ENCODE data around the gene PLXNA1. TPM values are rescaled to one million over a fixed set of nuclear protein-coding genes. Genes with fewer than 3 reads are reported as not detected.

Gene PLXNA1
- total RNA-seq, 2 experiments from 2014 or later, result 4.6 to 15.0 TPM

DNA sequence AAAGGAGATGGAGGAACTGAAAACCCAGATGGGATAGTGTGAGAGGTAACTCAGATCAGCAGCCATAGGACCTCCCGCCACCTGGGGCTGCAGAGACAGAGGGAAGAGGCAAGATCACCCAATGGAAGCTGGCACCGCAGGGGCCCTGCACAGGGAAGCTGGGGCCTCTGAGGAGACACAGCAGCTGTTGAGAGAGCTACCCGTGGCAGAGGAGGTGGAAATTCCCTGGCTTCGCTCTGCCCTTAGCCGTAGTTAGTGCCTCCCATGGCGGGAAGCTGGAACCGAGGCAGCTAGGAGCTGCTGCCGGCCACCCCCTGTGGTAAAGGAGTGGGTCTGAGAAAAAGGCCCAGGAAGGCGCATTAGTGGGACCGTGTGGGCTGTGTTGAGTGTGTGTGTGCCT is 18.0 kb upstream of the PLXNA1 start:
- CTCF ChIA-PET, result no interaction called here
- Mint-ChIP-seq H3K4me3 (no peak overlapping the region), H3K9me3 (ENCODE audit: low read depth) (no peaks in the 10 kb centered on the region), H3K27ac (no peak overlapping the region), H3K36me3 (no peaks in the 10 kb centered on the region), H3K4me1 (peaks cover 3% of the 10 kb centered on the region), H3K27me3 (peaks cover 9% of the 10 kb centered on the region)
- ATAC-seq (no peak), DNase-seq (no peak)

DNA sequence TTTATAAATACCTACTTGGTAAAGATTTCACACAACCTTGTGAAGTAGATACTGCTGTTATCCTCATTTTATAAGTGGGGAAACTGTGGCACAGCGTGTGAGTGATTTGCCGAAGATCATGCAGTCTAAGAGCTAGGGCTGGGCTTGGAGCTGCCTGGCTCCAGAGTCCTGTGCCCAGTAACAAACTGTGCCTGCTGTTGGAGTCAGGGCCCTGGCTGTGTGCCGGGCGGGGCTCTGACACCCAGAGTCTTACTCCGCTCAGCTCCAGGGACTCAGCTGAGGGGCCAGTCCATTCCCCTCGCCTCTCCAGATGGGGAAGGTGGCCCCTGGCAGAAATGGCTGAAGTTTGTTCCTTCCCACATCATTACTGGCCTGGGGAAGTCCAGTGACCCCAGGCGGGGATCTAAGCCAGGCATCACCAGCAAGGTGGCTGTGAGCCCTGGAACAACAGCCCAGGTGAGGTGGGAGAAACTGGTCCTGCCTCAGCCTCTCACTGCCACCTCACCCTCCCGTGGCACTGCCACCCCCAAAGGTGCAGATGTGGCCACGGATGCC is 17.3 kb upstream of the PLXNA1 start:
- Mint-ChIP-seq H3K4me1 (peaks cover 3% of the 10 kb centered on the region), H3K27me3 (peaks cover 14% of the 10 kb centered on the region), H3K4me3 (no peak overlapping the region), H3K27ac (no peak overlapping the region), H3K9me3 (ENCODE audit: low read depth) (no peaks in the 10 kb centered on the region), H3K36me3 (no peaks in the 10 kb centered on the region)
- DNase-seq, result no peak
- CTCF ChIA-PET, result interaction anchor here (1.3 kb wide), 1 partner anchor 17 kb away, joined by 5 read pairs; the partner anchor contains the start of gene PLXNA1
- ATAC-seq, result no peak

DNA sequence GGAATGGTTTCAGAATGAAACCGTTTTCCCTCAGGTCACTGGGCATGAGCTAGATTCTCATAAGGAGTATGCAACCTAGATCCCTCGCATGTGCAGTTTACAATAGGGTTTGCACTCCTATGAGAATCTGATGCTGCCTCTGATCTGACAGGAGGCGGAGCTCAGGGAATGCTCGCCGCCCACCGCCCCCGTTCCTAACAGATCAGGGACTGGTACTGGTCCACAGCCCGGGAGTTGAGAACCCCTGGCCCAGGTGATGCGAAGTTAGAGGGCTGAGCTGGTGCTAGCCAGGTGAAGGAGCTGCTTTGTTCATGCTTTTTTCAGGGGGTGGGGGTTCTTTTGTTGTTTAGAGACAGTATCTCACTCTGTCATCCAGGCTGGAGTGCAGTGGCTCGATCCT is 15.5 kb upstream of the PLXNA1 start:
- H3K4me3 Mint-ChIP-seq, result no peak overlapping the region
- ATAC-seq (no peak), DNase-seq (no peak)
- no peaks in the 10 kb centered on the region for H3K36me3 Mint-ChIP-seq
- peaks cover 3% of the 10 kb centered on the region for H3K4me1 Mint-ChIP-seq
- no peaks in the 10 kb centered on the region for H3K9me3 Mint-ChIP-seq (ENCODE audit: low read depth)
- no peak overlapping the region for H3K27ac Mint-ChIP-seq
- peaks cover 15% of the 10 kb centered on the region for H3K27me3 Mint-ChIP-seq
- CTCF ChIA-PET, result no interaction called here

DNA sequence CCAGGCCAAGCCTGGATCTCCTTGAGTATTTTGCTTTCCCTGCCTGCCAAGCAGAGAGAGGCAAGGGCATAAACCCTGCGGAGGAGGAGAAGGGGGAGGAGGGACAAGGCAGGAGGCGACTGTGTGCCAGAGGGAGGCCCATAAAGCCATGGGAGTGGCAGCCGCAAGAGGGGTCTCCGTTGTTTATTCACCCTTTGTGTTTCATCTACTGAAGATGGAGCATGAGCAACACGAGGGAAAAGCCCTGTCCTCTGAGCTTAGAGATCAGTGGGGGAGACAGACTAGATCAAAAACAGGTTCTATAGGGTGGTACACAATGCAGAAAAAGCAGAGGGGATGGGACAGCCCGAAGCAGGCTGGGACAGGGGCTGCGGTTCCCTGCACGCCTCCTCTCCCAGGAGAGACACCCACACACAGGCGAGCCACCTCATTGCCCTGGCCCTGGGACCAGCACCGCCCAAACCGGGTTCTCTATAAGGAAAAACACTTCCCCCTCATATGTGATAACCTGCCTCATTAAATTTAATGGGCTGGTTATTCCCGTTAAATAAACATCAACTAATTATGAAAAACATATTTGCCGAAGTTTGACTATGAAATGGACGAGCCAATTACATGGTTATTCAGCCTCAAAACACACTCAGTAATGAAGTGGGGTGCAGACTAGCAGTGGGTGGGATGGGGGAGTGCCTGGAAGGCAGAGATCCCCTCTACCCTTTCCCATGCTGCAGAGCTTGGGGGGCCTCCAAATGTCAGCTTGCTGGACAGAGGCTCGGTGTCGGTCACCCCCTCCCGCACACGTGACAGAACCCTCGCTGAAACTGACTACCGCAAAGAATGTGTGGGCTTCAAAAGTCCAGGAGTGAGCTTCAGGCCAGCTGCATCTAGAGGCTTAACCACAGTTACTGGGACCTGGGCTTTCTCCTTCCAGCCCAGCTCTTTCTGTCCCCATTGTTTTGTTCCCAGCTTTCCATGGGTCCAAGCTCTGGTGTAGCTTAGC is 14.2 kb upstream of the PLXNA1 start:
- Mint-ChIP-seq H3K4me3 (no peak overlapping the region), H3K36me3 (no peaks in the 10 kb centered on the region), H3K4me1 (peaks cover 3% of the 10 kb centered on the region), H3K27ac (no peak overlapping the region), H3K9me3 (ENCODE audit: low read depth) (no peaks in the 10 kb centered on the region), H3K27me3 (peaks cover 15% of the 10 kb centered on the region)
- ATAC-seq, result no peak
- no peak for DNase-seq
- CTCF ChIA-PET, result interaction anchor here (3.2 kb wide), 1 partner anchor 13 kb away, joined by 14 read pairs; the partner anchor contains the start of gene PLXNA1

- Mint-ChIP-seq H3K4me1 (peaks cover 3% of the 10 kb centered on the region), H3K27me3 (peaks cover 19% of the 10 kb centered on the region), H3K4me3 (no peak overlapping the region), H3K9me3 (ENCODE audit: low read depth) (peaks cover 3% of the 10 kb centered on the region), H3K36me3 (no peaks in the 10 kb centered on the region), H3K27ac (no peak overlapping the region)
- CTCF ChIA-PET, result interaction anchor here (3.2 kb wide), 1 partner anchor 12 kb away, joined by 14 read pairs; the partner anchor contains the start of gene PLXNA1
- DNase-seq (no peak), ATAC-seq (no peak)
Measured at GRCh38 chr3:126969586-126969985, 13.3 kb upstream of the PLXNA1 start.

- Mint-ChIP-seq H3K27ac (no peak overlapping the region), H3K27me3 (peaks cover 24% of the 10 kb centered on the region), H3K36me3 (no peaks in the 10 kb centered on the region), H3K9me3 (ENCODE audit: low read depth) (peaks cover 8% of the 10 kb centered on the region), H3K4me1 (peaks cover 3% of the 10 kb centered on the region), H3K4me3 (no peak overlapping the region)
- DNase-seq (no peak), ATAC-seq (no peak)
- CTCF ChIA-PET, result interaction anchor here (3.2 kb wide), 1 partner anchor 11 kb away, joined by 14 read pairs; the partner anchor contains the start of gene PLXNA1
Measured at GRCh38 chr3:126970101-126970500, 12.8 kb upstream of the PLXNA1 start.

- peaks cover 24% of the 10 kb centered on the region for H3K27me3 Mint-ChIP-seq
- CTCF ChIA-PET, result interaction anchor here (3.2 kb wide), 1 partner anchor 10 kb away, joined by 14 read pairs; the partner anchor contains the start of gene PLXNA1
- H3K4me3 Mint-ChIP-seq, result no peak overlapping the region
- peaks cover 11% of the 10 kb centered on the region for H3K9me3 Mint-ChIP-seq (ENCODE audit: low read depth)
- no peak overlapping the region for H3K27ac Mint-ChIP-seq
- no peaks in the 10 kb centered on the region for H3K36me3 Mint-ChIP-seq
- peaks cover 3% of the 10 kb centered on the region for H3K4me1 Mint-ChIP-seq
- ATAC-seq, result no peak
- no peak for DNase-seq
Measured at GRCh38 chr3:126970921-126971320, 12.0 kb upstream of the PLXNA1 start.

GRCh38 chr3:126971891-126972351 is 11.0 kb upstream of the PLXNA1 start:
- H3K27ac Mint-ChIP-seq, result no peak overlapping the region
- H3K4me1 Mint-ChIP-seq, result no peaks in the 10 kb centered on the region
- no peak overlapping the region for H3K4me3 Mint-ChIP-seq
- peaks cover 24% of the 10 kb centered on the region for H3K27me3 Mint-ChIP-seq
- DNase-seq (no peak), ATAC-seq (no peak)
- H3K36me3 Mint-ChIP-seq, result no peaks in the 10 kb centered on the region
- CTCF ChIA-PET, result interaction anchor here (3.2 kb wide), 1 partner anchor 9 kb away, joined by 14 read pairs; the partner anchor contains the start of gene PLXNA1
- H3K9me3 Mint-ChIP-seq (ENCODE audit: low read depth), result peaks cover 11% of the 10 kb centered on the region

DNA sequence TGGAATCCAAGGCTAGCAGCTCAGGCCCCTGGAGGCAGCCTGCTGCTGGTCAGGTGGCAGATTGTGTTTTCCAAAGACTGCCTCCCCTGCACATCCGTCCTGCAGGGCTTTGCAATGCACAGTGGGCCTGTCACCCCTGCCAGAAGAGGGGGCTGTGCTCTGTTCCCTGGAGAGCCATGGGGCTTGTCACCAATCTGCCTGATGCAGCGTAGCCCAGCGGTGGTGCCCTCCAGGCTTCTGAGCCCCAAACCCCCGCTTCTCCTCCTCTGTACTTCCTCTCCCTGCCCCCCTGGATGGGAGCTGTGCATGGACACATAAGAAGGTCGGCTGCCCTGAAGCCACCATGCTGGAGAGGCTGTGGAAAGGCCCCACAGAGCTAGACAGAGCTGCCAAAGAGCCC is 10.0 kb upstream of the PLXNA1 start:
- H3K4me3 Mint-ChIP-seq, result no peak overlapping the region
- CTCF ChIA-PET, result interaction anchor here (1.2 to 1.8 kb wide), 2 partner anchors 10 to 294 kb away, joined by 3 to 5 read pairs; partner anchors contain the start of gene PLXNA1
- no peak overlapping the region for H3K27ac Mint-ChIP-seq
- peaks cover 11% of the 10 kb centered on the region for H3K9me3 Mint-ChIP-seq (ENCODE audit: low read depth)
- DNase-seq (no peak), ATAC-seq (no peak)
- peaks cover 26% of the 10 kb centered on the region for H3K27me3 Mint-ChIP-seq
- no peaks in the 10 kb centered on the region for H3K36me3 Mint-ChIP-seq
- H3K4me1 Mint-ChIP-seq, result no peaks in the 10 kb centered on the region

DNA sequence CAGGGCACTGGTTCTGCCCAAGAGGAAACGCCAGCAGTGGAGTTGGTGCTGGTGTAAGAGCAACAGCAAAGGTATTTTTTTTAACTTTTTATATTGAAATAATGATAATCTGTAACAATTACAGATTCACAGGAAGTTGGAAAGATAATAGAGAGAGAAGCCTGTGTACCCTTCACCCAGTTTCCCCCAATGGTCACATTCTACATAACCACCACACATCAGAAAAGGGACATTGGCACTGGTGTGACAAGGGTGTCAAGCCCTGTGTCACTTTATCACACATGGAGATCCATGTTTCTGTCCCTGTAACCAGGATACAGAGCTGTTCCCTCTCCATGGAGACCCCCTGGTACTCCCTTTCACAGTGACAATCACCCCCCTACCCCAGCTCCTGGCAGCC is 9.1 kb upstream of the PLXNA1 start:
- H3K9me3 Mint-ChIP-seq (ENCODE audit: low read depth), result peaks cover 11% of the 10 kb centered on the region
- no peak overlapping the region for H3K4me3 Mint-ChIP-seq
- ATAC-seq (no peak), DNase-seq (no peak)
- H3K36me3 Mint-ChIP-seq, result no peaks in the 10 kb centered on the region
- H3K4me1 Mint-ChIP-seq, result peaks cover 3% of the 10 kb centered on the region
- no peak overlapping the region for H3K27ac Mint-ChIP-seq
- CTCF ChIA-PET, result interaction anchor here (0.8 to 1.8 kb wide), 4 partner anchors 8 to 295 kb away, joined by 3 to 5 read pairs (median 3); partner anchors contain the start of gene PLXNA1
- peaks cover 34% of the 10 kb centered on the region for H3K27me3 Mint-ChIP-seq

DNA sequence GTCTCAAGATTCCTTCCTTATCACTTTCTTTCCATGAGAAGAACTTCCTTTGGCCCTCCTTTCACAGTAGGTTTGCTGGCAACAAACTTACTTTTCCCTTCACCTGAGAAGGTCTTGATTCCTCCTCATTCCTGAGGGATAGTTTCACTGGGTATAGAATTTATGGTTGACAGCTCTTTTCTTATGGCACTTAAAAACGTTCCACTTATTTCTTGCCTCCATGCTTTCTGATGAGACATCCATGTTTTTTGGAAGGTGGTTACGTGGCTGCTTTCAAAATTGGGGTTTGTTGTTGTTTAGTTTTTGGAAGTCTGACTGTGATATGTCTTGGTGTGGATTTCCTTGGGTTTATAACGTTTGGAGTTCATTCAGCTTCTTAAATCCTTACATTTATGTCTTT is 8.2 kb upstream of the PLXNA1 start:
- Mint-ChIP-seq H3K4me1 (peaks cover 7% of the 10 kb centered on the region), H3K27me3 (peaks cover 32% of the 10 kb centered on the region), H3K4me3 (no peak overlapping the region), H3K27ac (no peak overlapping the region), H3K9me3 (ENCODE audit: low read depth) (peaks cover 11% of the 10 kb centered on the region), H3K36me3 (no peaks in the 10 kb centered on the region)
- DNase-seq, result no peak
- ATAC-seq, result no peak
- CTCF ChIA-PET, result interaction anchor here (1.8 kb wide), 1 partner anchor 8 kb away, joined by 5 read pairs; the partner anchor contains the start of gene PLXNA1

DNA sequence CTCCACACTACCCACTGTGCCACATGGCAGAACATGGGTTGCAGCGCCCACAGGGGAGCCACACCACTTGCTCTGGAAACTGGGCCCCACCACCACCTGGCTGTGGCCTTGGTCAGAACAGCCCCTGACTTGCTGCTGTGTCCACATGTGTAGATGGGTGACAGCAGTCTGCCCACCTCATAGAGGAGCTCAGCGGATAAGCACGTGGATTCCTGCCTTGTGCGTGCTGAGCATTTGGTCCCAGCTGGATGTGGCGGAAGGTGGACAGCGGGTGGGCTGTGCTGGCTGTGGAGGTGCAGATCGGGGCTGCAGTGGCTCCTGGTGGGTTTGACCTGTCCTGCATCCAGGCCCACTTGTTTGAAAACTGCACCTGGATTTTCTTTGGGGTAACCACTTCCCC is 6.0 kb upstream of the PLXNA1 start:
- Mint-ChIP-seq H3K4me1 (peaks cover 13% of the 10 kb centered on the region), H3K4me3 (no peak overlapping the region), H3K9me3 (ENCODE audit: low read depth) (peaks cover 11% of the 10 kb centered on the region), H3K27ac (no peak overlapping the region), H3K36me3 (no peaks in the 10 kb centered on the region), H3K27me3 (peaks cover 34% of the 10 kb centered on the region)
- DNase-seq, result no peak
- ATAC-seq, result no peak
- CTCF ChIA-PET, result no interaction called here

- CTCF ChIA-PET, result no interaction called here
- Mint-ChIP-seq H3K36me3 (no peaks in the 10 kb centered on the region), H3K27ac (peak overlapping the region; percentile 6), H3K27me3 (peaks cover 34% of the 10 kb centered on the region), H3K4me3 (no peak overlapping the region), H3K9me3 (ENCODE audit: low read depth) (peaks cover 11% of the 10 kb centered on the region), H3K4me1 (peaks cover 19% of the 10 kb centered on the region)
- ATAC-seq (no peak), DNase-seq (no peak)
Measured at GRCh38 chr3:126977821-126978220, 5.1 kb upstream of the PLXNA1 start.
